Glomerular visceral epithelial cell (primary cell): ENCODE measurements around the gene GRK1.
"Not testable (repeated sequence)": the region's sequence is repeated elsewhere in the genome, so short reads cannot be mapped to it uniquely, and the experiment has no call there.

Source experiments
- DNase-seq: peaks from one replicate; pipeline ENCODE4 v3.0.0-alpha.2; 2016; ENCODE audit errors: extremely low spot score

Gene GRK1

DNA sequence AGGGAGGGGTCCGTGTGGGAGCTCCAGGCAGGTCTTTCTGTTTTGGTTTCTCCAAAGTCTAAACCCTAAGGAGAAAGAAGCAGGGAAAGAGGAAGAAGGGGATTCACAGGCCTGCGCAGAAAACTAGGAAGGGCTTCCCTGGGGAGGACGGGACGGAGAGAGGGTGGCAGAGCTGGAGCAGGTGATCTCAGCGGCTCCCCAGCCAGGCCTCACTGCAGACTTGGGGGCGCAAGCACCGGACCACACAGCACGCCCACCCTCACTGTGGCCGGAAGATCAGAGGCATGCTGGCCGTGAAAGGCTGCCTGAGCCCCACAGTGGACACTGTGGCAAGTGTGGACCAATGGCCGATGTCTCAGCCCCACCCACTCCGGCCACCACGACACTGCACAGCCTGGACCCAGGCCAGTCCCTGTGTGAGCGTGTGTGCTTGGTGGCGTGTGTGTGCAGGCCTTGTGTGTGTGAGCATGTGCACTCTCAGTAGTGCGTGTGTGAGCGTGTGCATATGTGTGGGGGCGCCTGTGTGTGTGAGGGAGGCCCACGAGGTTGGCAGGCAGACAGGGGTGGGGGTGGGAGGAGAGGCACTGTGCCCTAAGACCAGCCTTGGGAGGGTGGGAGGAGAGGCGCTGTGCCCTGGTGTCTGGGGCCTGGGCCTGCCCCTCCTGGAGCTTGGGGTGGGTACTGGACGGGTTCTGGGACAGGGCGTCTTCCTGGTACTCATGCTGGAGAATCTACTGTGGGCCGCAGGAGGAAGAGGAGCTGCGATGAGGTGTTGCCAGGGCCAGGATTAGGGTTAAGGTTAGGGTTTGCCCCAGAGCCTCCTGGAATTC, 76.6 kb downstream of the GRK1 start:
- DNase-seq, result no peak

DNA sequence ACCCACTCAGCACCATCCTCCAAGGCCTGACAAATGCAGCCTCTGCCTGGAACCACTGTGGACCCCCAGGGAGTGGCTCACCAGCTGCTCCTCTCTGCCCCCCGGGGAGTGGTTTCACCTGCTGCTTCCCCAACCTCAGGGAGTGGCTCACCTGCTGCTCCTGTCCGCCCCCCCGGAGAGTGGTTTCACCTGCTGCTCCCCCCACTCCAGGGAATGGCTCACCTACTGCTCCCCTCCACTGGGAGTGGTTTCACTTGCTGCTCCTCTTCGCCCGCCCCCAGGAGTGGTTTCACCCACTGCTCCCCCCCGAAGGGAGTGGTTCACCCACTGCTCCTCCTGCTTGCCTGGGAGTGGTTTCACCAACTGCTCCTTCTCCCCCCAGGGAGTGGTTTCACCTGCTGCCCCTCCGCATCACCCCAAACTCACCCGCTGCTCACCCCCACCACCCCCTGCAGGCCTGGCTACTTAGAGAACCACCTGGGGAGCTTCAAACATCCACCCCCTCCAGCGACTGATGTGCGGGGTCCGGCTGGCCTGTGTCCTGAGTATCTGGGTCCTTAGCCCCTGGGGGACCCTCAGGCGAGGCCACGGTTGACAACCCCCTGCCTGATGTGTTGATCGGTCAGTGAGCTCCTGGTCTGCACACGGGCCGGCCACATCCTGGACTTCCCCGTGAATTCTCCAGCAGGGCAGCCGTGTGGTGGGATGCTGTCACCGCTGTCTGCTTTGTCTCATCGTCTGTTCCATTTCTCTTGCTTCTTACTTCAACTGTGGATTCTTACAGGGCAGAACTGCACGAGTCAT, 77.4 kb downstream of the GRK1 start:
- no peak for DNase-seq

DNA sequence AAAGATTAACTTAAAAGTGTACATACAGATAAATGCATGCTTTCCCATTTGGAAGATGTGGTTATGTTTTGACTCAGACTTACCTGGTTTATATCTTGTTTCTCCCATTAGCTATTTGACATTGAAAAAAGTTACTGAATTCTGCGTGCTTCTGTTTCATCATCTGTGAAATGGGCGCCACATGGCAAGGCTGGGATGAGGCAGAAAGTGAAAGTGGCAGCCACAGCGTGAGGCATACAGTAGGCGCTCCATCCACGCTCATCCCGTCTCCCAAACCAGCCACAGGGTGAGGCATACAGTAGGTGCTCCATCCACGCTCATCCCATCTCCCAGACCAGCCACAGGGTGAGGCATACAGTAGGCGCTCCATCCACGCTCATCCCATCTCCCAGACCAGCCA, 78.0 kb downstream of the GRK1 start:
- no peak for DNase-seq

- DNase-seq, result not testable (repeated sequence)
Observed at GRCh38 chr13:113745500-113746142, 78.6 kb downstream of the GRK1 start.

GRCh38 chr13:113746143-113746525, 79.1 kb downstream of the GRK1 start:
- DNase-seq, result no peak

- DNase-seq, result no peak
Observed at GRCh38 chr13:113746671-113747070, 79.7 kb downstream of the GRK1 start.

DNA sequence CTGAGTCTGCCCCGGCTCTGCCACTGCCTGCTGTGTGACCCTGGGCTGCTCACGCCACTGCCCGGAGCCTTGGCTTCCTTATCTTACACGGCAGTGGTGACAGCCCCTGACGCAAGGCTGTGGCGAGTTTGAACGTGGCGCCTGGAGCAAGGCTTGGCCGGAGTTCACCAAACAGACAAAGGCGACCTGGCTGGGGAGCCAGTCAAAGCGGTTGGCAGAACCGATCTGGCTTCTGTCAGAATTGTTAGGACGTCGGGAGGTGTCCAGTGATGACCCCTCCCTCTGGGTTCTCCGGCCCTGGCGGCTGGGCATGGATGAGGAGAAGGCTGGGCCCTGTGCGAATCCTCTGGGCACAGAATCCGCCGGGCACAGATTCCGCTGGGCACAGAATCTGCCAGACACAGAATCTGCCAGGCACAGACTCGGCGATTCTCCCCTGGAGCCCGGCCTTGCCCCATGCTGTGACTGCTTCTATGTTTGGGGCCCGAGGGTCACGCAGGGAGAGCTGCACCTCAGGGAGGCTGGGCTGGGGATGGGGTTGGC, 80.3 kb downstream of the GRK1 start:
- DNase-seq, result no peak

DNA sequence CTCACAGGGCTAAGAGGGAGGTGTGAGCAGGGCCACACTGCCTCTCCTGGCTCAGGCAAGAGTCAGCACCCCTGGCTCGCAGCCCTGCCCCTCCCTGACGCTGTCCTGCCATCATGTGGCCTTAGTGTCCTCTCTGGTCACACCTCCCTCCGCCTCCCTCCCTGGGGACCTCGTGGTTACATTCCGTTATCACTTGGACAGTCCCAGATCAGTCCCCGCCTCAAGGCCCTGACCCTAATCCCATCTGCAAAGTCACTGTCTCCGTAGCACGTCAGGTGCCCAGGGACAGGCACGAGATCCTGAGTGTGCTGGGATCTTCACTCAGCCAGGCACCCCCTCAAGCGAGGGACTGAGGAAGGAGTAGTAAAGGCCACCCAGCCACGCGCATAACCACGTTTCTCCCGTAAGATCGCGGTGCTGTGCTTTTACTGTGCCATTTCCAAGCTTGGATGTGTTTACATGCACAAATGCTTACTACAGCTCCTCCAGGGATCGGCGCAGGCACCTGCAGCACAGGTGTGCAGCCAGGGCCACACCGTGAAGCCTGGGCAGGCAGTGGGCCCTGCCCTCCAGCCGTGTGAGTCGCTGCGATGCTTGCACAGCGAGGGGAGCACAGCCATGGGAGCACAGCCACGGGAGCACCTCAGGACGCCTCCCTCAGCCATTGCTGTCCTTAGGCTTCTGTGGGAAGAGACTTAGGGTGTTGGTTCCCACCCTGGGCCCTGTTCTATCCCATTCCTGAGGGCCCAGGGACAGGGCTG, 81.3 kb downstream of the GRK1 start:
- DNase-seq, result no peak

GRCh38 chr13:113748862-113749451, 81.9 kb downstream of the GRK1 start:
- no peak for DNase-seq

- no peak for DNase-seq
Observed at GRCh38 chr13:113749507-113749906, 82.5 kb downstream of the GRK1 start.

- DNase-seq, result no peak
Observed at GRCh38 chr13:113749967-113750366, 82.9 kb downstream of the GRK1 start.

- DNase-seq, result no peak
Observed at GRCh38 chr13:113750554-113751399, 83.8 kb downstream of the GRK1 start.

- DNase-seq, result no peak
Observed at GRCh38 chr13:113751491-113751890, 84.5 kb downstream of the GRK1 start.

- DNase-seq, result not testable (repeated sequence)
Observed at GRCh38 chr13:113752211-113752986, 85.4 kb downstream of the GRK1 start.

GRCh38 chr13:113753171-113753570, 86.2 kb downstream of the GRK1 start:
- no peak for DNase-seq

DNA sequence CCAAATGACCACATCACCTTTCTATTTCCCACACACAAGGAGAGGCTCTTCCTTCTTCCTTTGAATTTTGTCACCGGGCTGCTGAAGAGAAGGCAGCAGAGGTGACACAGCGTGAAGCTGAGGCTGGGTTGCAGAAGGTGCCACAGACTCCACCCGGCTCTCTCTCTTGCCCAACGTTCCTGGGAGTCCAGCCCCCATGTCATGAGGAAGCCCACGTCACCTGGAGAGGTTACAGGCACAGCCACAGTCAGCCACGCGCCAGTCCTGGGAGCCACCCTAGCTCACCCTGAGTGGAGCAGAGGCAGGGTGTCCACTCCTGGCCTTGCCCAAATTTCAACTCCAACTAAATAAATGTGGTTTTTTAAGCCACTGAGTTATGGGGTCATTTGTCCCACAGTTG, 87.2 kb downstream of the GRK1 start:
- no peak for DNase-seq

DNA sequence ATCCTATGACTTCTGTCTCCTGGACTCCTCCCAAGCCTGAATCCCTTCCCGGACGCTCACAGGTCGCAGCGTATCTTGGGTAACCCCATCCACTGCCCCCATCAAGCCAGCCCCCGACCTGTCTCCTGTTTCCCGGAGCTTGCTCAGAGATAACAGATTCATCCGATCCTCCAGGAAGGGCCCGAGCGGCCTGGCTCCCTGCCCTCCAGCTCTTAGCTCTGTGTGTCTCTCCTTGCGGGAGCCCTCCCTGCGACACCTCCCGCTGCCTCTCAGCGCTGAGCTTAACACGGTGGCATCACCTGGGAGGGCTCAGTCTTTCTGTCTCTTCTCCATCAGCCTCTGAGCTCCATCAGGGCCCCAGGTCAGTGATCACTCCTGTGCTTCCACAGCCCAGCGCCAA, 87.7 kb downstream of the GRK1 start:
- no peak for DNase-seq

GRCh38 chr13:113756441-113757097, 89.5 kb downstream of the GRK1 start:
- DNase-seq, result no peak
